ENCODE data around the gene RPN2. TPM values are rescaled to one million over a fixed set of nuclear protein-coding genes. Genes with fewer than 3 reads are reported as not detected.

Gene RPN2
- polyA plus RNA-seq, 1 of the 3 experiments (the other 2 are of a cell fraction): 420 TPM

GRCh38 chr20:37205130-37205529 is 26.0 kb downstream of the RPN2 start:
- ChIA-PET CTCF (interaction anchor here (1.3 to 2.3 kb wide), 4 partner anchors 10 to 18 kb away, joined by 3 to 13 read pairs (median 5); no protein-coding TSS in a partner anchor), POLR2A (no interaction called here)
- no peak for DNase-seq
- H3K27me3 ChIP-seq (ENCODE audit: insufficient read depth): no peaks in the 10 kb centered on the region
- no peak overlapping the region; a peak in 1 of 4 replicates for H3K27ac ChIP-seq (ENCODE audit: low read depth in 2 of 2, low read length in 1 of 2)
- peaks cover 15% of the 10 kb centered on the region for H3F3A ChIP-seq (replicated peaks; ENCODE audit: insufficient read depth)
- H3K36me3 ChIP-seq (replicated peaks in 1 of 2; ENCODE audit: control insufficient read depth in 1 of 2, insufficient read depth in 2 of 2, low read length in 1 of 2): peaks cover 69 to 83% of the 10 kb centered on the region in 2 experiments
- H3K9me2 ChIP-seq: no peaks in the 10 kb centered on the region
- H3K79me2 ChIP-seq (ENCODE audit: insufficient read depth): peaks cover 35% of the 10 kb centered on the region
- WGBS (ENCODE audit: low lambda C conversion rate): 98% methylated on average over 6 of the region's 6 CpGs
- H3K9me3 ChIP-seq: no peaks in the 10 kb centered on the region
- peaks cover 14% of the 10 kb centered on the region for H4K20me1 ChIP-seq (ENCODE audit: insufficient read depth)
- H2AFZ ChIP-seq (ENCODE audit: low read depth): no peak overlapping the region
- no peak overlapping the region for H3K9ac ChIP-seq
- H3K4me3 ChIP-seq (ENCODE audit: low read depth in 2 of 2, low read length in 1 of 2): no peak overlapping the region
- no peak for TF ChIP-seq CTCF (IDR thresholded peaks at IDR 0.05)
- no peak for TF ChIP-seq CHD2 (IDR thresholded peaks at IDR 0.05; ENCODE audit: low read length, partially characterized antibody)
- no peak for TF ChIP-seq SIN3A (IDR thresholded peaks at IDR 0.05; ENCODE audit: borderline replicate concordance, low read depth, low read length)
- no peak for TF ChIP-seq RCOR1 (IDR thresholded peaks at IDR 0.05; ENCODE audit: low read length)
- TF ChIP-seq EZH2phosphoT487 (IDR thresholded peaks at IDR 0.05; ENCODE audit: borderline replicate concordance, low read depth): no peak
- TF ChIP-seq ZBTB33 (IDR thresholded peaks at IDR 0.05; ENCODE audit: borderline replicate concordance, low read depth): no peak
- TF ChIP-seq NRF1 (IDR thresholded peaks at IDR 0.05; ENCODE audit: low read depth, low read length): no peak
- TF ChIP-seq TAF1 (IDR thresholded peaks at IDR 0.05; ENCODE audit: borderline replicate concordance, low read depth, low read length): no peak
- no peak for TF ChIP-seq JUND (IDR thresholded peaks at IDR 0.05)
- no peak for TF ChIP-seq MXI1 (IDR thresholded peaks at IDR 0.05; ENCODE audit: low read depth, low read length)
- TF ChIP-seq GABPA (IDR thresholded peaks at IDR 0.05; ENCODE audit: low read depth): no peak
- TF ChIP-seq FOXM1 (IDR thresholded peaks at IDR 0.05; ENCODE audit: low read depth): no peak
- TF ChIP-seq POLR2AphosphoS5 (IDR thresholded peaks at IDR 0.05; ENCODE audit: low read depth, low read length): no peak
- no peak for TF ChIP-seq EP300 (IDR thresholded peaks at IDR 0.05; ENCODE audit: borderline replicate concordance in 1 of 2, low read depth in 1 of 2, low read length in 1 of 2)
- TF ChIP-seq ELF1 (IDR thresholded peaks at IDR 0.05): no peak
- TF ChIP-seq USF1 (IDR thresholded peaks at IDR 0.05; ENCODE audit: borderline replicate concordance, low read depth): no peak
- no peak for TF ChIP-seq YY1 (IDR thresholded peaks at IDR 0.05; ENCODE audit: low read depth)
- TF ChIP-seq IRF3 (IDR thresholded peaks at IDR 0.05; ENCODE audit: low read depth, low read length): no peak
- H3K4me2 ChIP-seq: no peak overlapping the region
- H3K4me1 ChIP-seq (ENCODE audit: control insufficient read depth in 1 of 2, insufficient read depth in 2 of 2, low read depth in 1 of 2, low read length in 1 of 2): peaks cover 13 to 26% of the 10 kb centered on the region in 2 experiments
